ENCODE results near the gene CACNA2D3. TPM values are rescaled to one million over a fixed set of nuclear protein-coding genes. Genes with fewer than 3 reads are reported as not detected.

The CACNA2D3 gene
- total RNA-seq, 1 donor from 2014 or later = not detected

- Histone ChIP-seq H3K9me3 (ENCODE audit: low read depth) (no peaks in the 10 kb centered on the region), H3K4me2 (no peak overlapping the region), H3K27ac (no peak overlapping the region), H3K79me2 (ENCODE audit: low read depth) (no peaks in the 10 kb centered on the region), H3K36me3 (no peaks in the 10 kb centered on the region), H3K9ac (no peak overlapping the region), H3K27me3 (no peaks in the 10 kb centered on the region), H3F3A (ENCODE audit: low read depth) (no peaks in the 10 kb centered on the region), H3K4me1 (no peaks in the 10 kb centered on the region), H3K4me3 (no peak overlapping the region), H4K20me1 (ENCODE audit: low read depth) (no peaks in the 10 kb centered on the region), H2AFZ (replicated peaks) (no peak overlapping the region)
- Mint-ChIP-seq H3K9me3 (peaks cover 18% of the 10 kb centered on the region), H3K4me3 (no peak overlapping the region), H3K27ac (no peak overlapping the region), H3K36me3 (no peaks in the 10 kb centered on the region), H3K4me1 (peaks cover 23% of the 10 kb centered on the region), H3K27me3 (ENCODE audit: insufficient read depth, low read depth) (peaks cover 8% of the 10 kb centered on the region)
- TF ChIP-seq EZH2phosphoT487 (IDR thresholded peaks at IDR 0.05) = no peak
- TF ChIP-seq CTCF (IDR thresholded peaks at IDR 0.05) = no peak
- TF ChIP-seq EZH2 (IDR thresholded peaks at IDR 0.05) = no peak
- no peak for DNase-seq (ENCODE audit: low spot score)
Measured at GRCh38 chr3:54273791-54274190, 151.4 kb downstream of the CACNA2D3 start.

- Histone ChIP-seq H3K4me3 (no peak overlapping the region), H3K27ac (no peak overlapping the region), H3F3A (ENCODE audit: low read depth) (no peaks in the 10 kb centered on the region), H4K20me1 (ENCODE audit: low read depth) (no peaks in the 10 kb centered on the region), H3K36me3 (no peaks in the 10 kb centered on the region), H3K9me3 (ENCODE audit: low read depth) (no peaks in the 10 kb centered on the region), H3K9ac (no peak overlapping the region), H3K4me1 (no peaks in the 10 kb centered on the region), H3K79me2 (ENCODE audit: low read depth) (no peaks in the 10 kb centered on the region), H2AFZ (replicated peaks) (no peak overlapping the region), H3K4me2 (no peak overlapping the region), H3K27me3 (no peaks in the 10 kb centered on the region)
- H3K27me3 Mint-ChIP-seq (ENCODE audit: insufficient read depth, low read depth) = peaks cover 8% of the 10 kb centered on the region
- no peak for DNase-seq (ENCODE audit: low spot score)
- H3K9me3 Mint-ChIP-seq = peaks cover 18% of the 10 kb centered on the region
- H3K4me3 Mint-ChIP-seq = no peak overlapping the region
- H3K4me1 Mint-ChIP-seq = peaks cover 23% of the 10 kb centered on the region
- no peak overlapping the region for H3K27ac Mint-ChIP-seq
- no peaks in the 10 kb centered on the region for H3K36me3 Mint-ChIP-seq
- TF ChIP-seq CTCF (IDR thresholded peaks at IDR 0.05) (no peak), EZH2 (IDR thresholded peaks at IDR 0.05) (no peak), EZH2phosphoT487 (IDR thresholded peaks at IDR 0.05) (no peak)
Measured at GRCh38 chr3:54274607-54275006, 152.3 kb downstream of the CACNA2D3 start.

- H3K4me3 ChIP-seq = no peak overlapping the region
- no peaks in the 10 kb centered on the region for H4K20me1 ChIP-seq (ENCODE audit: low read depth)
- H3K4me1 ChIP-seq = no peaks in the 10 kb centered on the region
- Mint-ChIP-seq H3K4me3 (no peak overlapping the region), H3K27ac (no peak overlapping the region), H3K27me3 (ENCODE audit: insufficient read depth, low read depth) (peaks cover 3% of the 10 kb centered on the region), H3K9me3 (peaks cover 18% of the 10 kb centered on the region), H3K36me3 (no peaks in the 10 kb centered on the region), H3K4me1 (peaks cover 11% of the 10 kb centered on the region)
- H3K4me2 ChIP-seq = no peak overlapping the region
- H3K79me2 ChIP-seq (ENCODE audit: low read depth) = no peaks in the 10 kb centered on the region
- no peaks in the 10 kb centered on the region for H3K9me3 ChIP-seq (ENCODE audit: low read depth)
- DNase-seq (ENCODE audit: low spot score) = no peak
- no peak overlapping the region for H2AFZ ChIP-seq (replicated peaks)
- no peaks in the 10 kb centered on the region for H3F3A ChIP-seq (ENCODE audit: low read depth)
- TF ChIP-seq EZH2phosphoT487 (IDR thresholded peaks at IDR 0.05) = no peak
- TF ChIP-seq CTCF (IDR thresholded peaks at IDR 0.05) = no peak
- no peak for TF ChIP-seq EZH2 (IDR thresholded peaks at IDR 0.05)
- H3K9ac ChIP-seq = no peak overlapping the region
- no peaks in the 10 kb centered on the region for H3K27me3 ChIP-seq
- H3K36me3 ChIP-seq = no peaks in the 10 kb centered on the region
- no peak overlapping the region for H3K27ac ChIP-seq
Measured at GRCh38 chr3:54279005-54279583, 156.7 kb downstream of the CACNA2D3 start.
